ENCODE data around the gene SIDT2.
"Not testable (repeated sequence)": the region's sequence is repeated elsewhere in the genome, so short reads cannot be mapped to it uniquely, and the experiment has no call there.

The SIDT2 gene

GRCh38 chr11:117178210-117179034, at the start of gene SIDT2:
Gene SIDT2, plus strand, starts transcription at chr11:117178743. Its CDS starts 521 bp downstream, at chr11:117179264.
- TF ChIP-seq EZH2phosphoT487 (IDR thresholded peaks at IDR 0.05; ENCODE audit: low read length) (no peak), EZH2 (optimal IDR thresholded peaks at IDR 0.05; ENCODE audit: low read depth, low read length) (no peak), CTCF (IDR thresholded peaks at IDR 0.05; ENCODE audit: low read length) (no peak)
- peak within 1 kb of the TSS; percentile 94 for H3K4me3 ChIP-seq (ENCODE audit: low read length)
- no peaks in the 10 kb centered on the region for H4K20me1 ChIP-seq (ENCODE audit: insufficient read depth, low read length)
- H3K9ac ChIP-seq (ENCODE audit: low read length): peak within 1 kb of the TSS; percentile 77
- no peaks in the 10 kb centered on the region for H3K9me2 ChIP-seq (replicated peaks; ENCODE audit: insufficient read depth, low read length)
- peak; percentile 95 for DNase-seq
- H3K9me3 ChIP-seq (replicated peaks; ENCODE audit: insufficient read depth, low read length): no peaks in the 10 kb centered on the region
- H3K79me2 ChIP-seq (ENCODE audit: low read length): no peaks in the 10 kb centered on the region
- H3K4me2 ChIP-seq (ENCODE audit: low read depth, low read length): peak within 1 kb of the TSS; percentile 94
- H3K36me3 ChIP-seq (replicated peaks; ENCODE audit: insufficient read depth, low read length): no peaks in the 10 kb centered on the region
- peaks cover 15% of the 10 kb centered on the region for H3K4me1 ChIP-seq (ENCODE audit: low read length)
- 0 out of 2 replicates have a peak, but pooled peaks cover 2% of the 10 kb centered on the region for H3F3A ChIP-seq (ENCODE audit: insufficient read depth, low read length)
- no peaks in the 10 kb centered on the region for H3K27me3 ChIP-seq (replicated peaks; ENCODE audit: insufficient read depth, low read length)
- H2AFZ ChIP-seq (ENCODE audit: low read length): peak within 1 kb of the TSS; percentile 96
- peak within 1 kb of the TSS; percentile 18; the same call in 1 of the 2 replicates for H3K27ac ChIP-seq (ENCODE audit: low read length)

GRCh38 chr11:117130396-117130795, 48.1 kb upstream of the SIDT2 start:
- H3K36me3 ChIP-seq (replicated peaks; ENCODE audit: insufficient read depth, low read length); H3K9me3 ChIP-seq (replicated peaks; ENCODE audit: insufficient read depth, low read length); H3K27ac ChIP-seq (ENCODE audit: low read length); H3F3A ChIP-seq (ENCODE audit: insufficient read depth, low read length); H3K9ac ChIP-seq (ENCODE audit: low read length); H3K4me2 ChIP-seq (ENCODE audit: low read depth, low read length); H3K79me2 ChIP-seq (ENCODE audit: low read length); H4K20me1 ChIP-seq (ENCODE audit: insufficient read depth, low read length); H2AFZ ChIP-seq (ENCODE audit: low read length); H3K4me1 ChIP-seq (ENCODE audit: low read length); H3K9me2 ChIP-seq (replicated peaks; ENCODE audit: insufficient read depth, low read length); H3K4me3 ChIP-seq (ENCODE audit: low read length); H3K27me3 ChIP-seq (replicated peaks; ENCODE audit: insufficient read depth, low read length); DNase-seq: not testable (repeated sequence)

DNA sequence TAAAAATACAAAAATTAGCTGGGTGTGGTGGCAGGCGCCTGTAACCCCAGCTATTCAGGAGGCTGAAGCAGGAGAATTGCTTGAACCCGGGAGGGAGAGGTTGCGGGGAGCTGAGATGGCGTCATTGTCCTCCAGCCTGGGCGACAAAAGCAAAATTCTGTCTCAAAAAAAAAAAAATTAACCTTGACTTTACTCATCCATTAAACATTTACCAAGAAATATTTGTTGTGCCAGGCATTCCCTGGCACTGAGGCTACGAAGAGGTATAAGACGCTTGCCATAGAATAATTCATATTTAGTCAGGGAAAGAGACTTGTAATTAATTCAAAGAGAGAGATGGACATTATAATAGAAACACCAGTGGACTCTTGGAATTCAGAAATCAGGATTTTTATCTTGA, 47.7 kb upstream of the SIDT2 start:
- TF ChIP-seq CTCF (IDR thresholded peaks at IDR 0.05; ENCODE audit: low read length) (no peak), EZH2 (optimal IDR thresholded peaks at IDR 0.05; ENCODE audit: low read depth, low read length) (no peak), EZH2phosphoT487 (IDR thresholded peaks at IDR 0.05; ENCODE audit: low read length) (no peak)
- Histone ChIP-seq H3F3A (ENCODE audit: insufficient read depth, low read length) (no peaks in the 10 kb centered on the region), H3K36me3 (replicated peaks; ENCODE audit: insufficient read depth, low read length) (no peaks in the 10 kb centered on the region), H3K4me3 (ENCODE audit: low read length) (no peak overlapping the region), H3K27me3 (replicated peaks; ENCODE audit: insufficient read depth, low read length) (no peaks in the 10 kb centered on the region), H3K79me2 (ENCODE audit: low read length) (no peaks in the 10 kb centered on the region), H3K9ac (ENCODE audit: low read length) (no peak overlapping the region), H3K27ac (ENCODE audit: low read length) (no peak overlapping the region), H3K9me2 (replicated peaks; ENCODE audit: insufficient read depth, low read length) (no peaks in the 10 kb centered on the region), H3K9me3 (replicated peaks; ENCODE audit: insufficient read depth, low read length) (no peaks in the 10 kb centered on the region), H3K4me2 (ENCODE audit: low read depth, low read length) (no peak overlapping the region), H2AFZ (ENCODE audit: low read length) (no peak overlapping the region), H3K4me1 (ENCODE audit: low read length) (no peaks in the 10 kb centered on the region), H4K20me1 (ENCODE audit: insufficient read depth, low read length) (no peaks in the 10 kb centered on the region)
- no peak for DNase-seq

DNA sequence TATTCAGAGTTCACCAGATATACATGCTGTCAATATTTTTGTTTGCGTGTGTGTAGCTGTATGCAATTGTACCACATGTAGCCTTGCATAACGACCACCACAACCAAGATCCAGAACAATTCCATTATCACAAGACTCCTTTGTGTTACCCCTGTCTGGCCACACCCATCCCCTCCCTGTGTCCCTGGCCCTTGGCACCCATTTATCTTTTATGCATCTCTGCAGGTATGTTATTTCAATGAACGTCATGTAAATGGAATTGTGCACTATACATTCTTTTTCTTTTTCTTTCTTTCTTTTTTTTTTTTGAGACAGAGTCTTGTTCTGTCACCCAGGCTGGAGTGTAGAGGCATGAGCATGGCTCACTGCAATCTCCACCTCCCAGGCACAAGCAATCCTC, 44.1 kb upstream of the SIDT2 start:
- Histone ChIP-seq H3K9ac (ENCODE audit: low read length) (no peak overlapping the region), H3K4me1 (ENCODE audit: low read length) (no peaks in the 10 kb centered on the region), H2AFZ (ENCODE audit: low read length) (no peak overlapping the region), H3K4me3 (ENCODE audit: low read length) (no peak overlapping the region), H3K9me2 (replicated peaks; ENCODE audit: insufficient read depth, low read length) (no peaks in the 10 kb centered on the region), H3F3A (ENCODE audit: insufficient read depth, low read length) (no peaks in the 10 kb centered on the region), H3K9me3 (replicated peaks; ENCODE audit: insufficient read depth, low read length) (no peaks in the 10 kb centered on the region), H4K20me1 (ENCODE audit: insufficient read depth, low read length) (no peaks in the 10 kb centered on the region), H3K36me3 (replicated peaks; ENCODE audit: insufficient read depth, low read length) (no peaks in the 10 kb centered on the region), H3K4me2 (ENCODE audit: low read depth, low read length) (no peak overlapping the region), H3K79me2 (ENCODE audit: low read length) (no peaks in the 10 kb centered on the region), H3K27me3 (replicated peaks; ENCODE audit: insufficient read depth, low read length) (no peaks in the 10 kb centered on the region), H3K27ac (ENCODE audit: low read length) (no peak overlapping the region)
- no peak for TF ChIP-seq EZH2phosphoT487 (IDR thresholded peaks at IDR 0.05; ENCODE audit: low read length)
- no peak for TF ChIP-seq EZH2 (optimal IDR thresholded peaks at IDR 0.05; ENCODE audit: low read depth, low read length)
- TF ChIP-seq CTCF (IDR thresholded peaks at IDR 0.05; ENCODE audit: low read length): no peak
- no peak for DNase-seq

GRCh38 chr11:117134979-117135378, 43.6 kb upstream of the SIDT2 start:
- H3K4me1 ChIP-seq (ENCODE audit: low read length); DNase-seq; H3K27me3 ChIP-seq (replicated peaks; ENCODE audit: insufficient read depth, low read length); H3K27ac ChIP-seq (ENCODE audit: low read length); H3K4me2 ChIP-seq (ENCODE audit: low read depth, low read length); H3K4me3 ChIP-seq (ENCODE audit: low read length); H3K36me3 ChIP-seq (replicated peaks; ENCODE audit: insufficient read depth, low read length); H3K9me2 ChIP-seq (replicated peaks; ENCODE audit: insufficient read depth, low read length); H3K79me2 ChIP-seq (ENCODE audit: low read length); H3K9me3 ChIP-seq (replicated peaks; ENCODE audit: insufficient read depth, low read length); H2AFZ ChIP-seq (ENCODE audit: low read length); H3K9ac ChIP-seq (ENCODE audit: low read length); H3F3A ChIP-seq (ENCODE audit: insufficient read depth, low read length); H4K20me1 ChIP-seq (ENCODE audit: insufficient read depth, low read length): not testable (repeated sequence)

All from MM.1S (cell line).